ENCODE data around the gene BRICD5. TPM values are rescaled to one million over a fixed set of nuclear protein-coding genes. Genes with fewer than 3 reads are reported as not detected.

The BRICD5 gene
- total and polyA plus RNA-seq, 7 donors, result 1.8 to 21.3 (median 4.8) TPM; not detected in 2

DNA sequence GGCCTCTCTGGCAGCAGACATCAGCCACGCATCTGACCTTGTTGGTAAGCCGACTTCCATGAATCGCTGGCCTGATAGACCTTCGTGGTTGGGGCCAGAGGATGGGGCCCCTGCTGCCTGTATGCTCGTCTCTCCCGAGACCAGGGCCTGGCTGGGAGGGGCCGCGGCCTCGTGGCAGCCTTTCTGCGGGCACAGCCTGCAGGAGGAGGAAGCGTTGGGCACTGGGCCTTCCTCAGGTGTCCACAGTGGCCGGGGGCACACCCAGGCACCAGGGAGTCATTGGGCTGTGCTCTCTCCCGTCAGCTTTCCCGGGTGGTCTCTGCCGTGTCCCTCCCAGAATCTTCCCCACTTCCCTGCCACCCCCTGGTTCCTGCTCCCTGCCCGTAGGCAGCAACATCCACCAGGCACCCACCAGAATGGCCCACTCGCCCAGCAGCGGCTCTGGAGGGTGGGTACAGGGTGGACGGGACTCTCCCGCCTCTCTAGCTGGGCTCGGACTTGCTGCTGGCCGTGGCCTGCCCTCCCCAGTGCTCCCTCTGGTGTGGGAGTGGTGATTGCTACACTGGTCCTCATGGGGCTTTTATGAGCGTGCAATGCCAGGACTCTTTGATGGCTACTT lies 19.1 kb upstream of the BRICD5 start:
- intact Hi-C loops (cut with DNase I), result no loop called here
- Histone ChIP-seq H3K36me3 (peaks cover 55 to 78% (median 64%) of the 10 kb centered on the region in 4 donors), H3K9me3 (no peaks in the 10 kb centered on the region), H3K27ac (no peak overlapping the region), H3K4me3 (no peak overlapping the region), H3K27me3 (peaks cover 0 to 18% (median 0%) of the 10 kb centered on the region in 3 donors), H3K4me1 (peaks cover 0 to 20% (median 17%) of the 10 kb centered on the region in 4 donors)
- DNase-seq, result no peak
- WGBS, 2 donors, result 94 to 95% methylated on average over 23 of the region's 23 CpGs
- TF ChIP-seq, protein P1, sequence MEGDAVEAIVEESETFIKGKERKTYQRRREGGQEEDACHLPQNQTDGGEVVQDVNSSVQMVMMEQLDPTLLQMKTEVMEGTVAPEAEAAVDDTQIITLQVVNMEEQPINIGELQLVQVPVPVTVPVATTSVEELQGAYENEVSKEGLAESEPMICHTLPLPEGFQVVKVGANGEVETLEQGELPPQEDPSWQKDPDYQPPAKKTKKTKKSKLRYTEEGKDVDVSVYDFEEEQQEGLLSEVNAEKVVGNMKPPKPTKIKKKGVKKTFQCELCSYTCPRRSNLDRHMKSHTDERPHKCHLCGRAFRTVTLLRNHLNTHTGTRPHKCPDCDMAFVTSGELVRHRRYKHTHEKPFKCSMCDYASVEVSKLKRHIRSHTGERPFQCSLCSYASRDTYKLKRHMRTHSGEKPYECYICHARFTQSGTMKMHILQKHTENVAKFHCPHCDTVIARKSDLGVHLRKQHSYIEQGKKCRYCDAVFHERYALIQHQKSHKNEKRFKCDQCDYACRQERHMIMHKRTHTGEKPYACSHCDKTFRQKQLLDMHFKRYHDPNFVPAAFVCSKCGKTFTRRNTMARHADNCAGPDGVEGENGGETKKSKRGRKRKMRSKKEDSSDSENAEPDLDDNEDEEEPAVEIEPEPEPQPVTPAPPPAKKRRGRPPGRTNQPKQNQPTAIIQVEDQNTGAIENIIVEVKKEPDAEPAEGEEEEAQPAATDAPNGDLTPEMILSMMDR (IDR thresholded peaks at IDR 0.05), result no peak
- TF ChIP-seq POLR2A (IDR thresholded peaks at IDR 0.05), result no peak
- TF ChIP-seq EP300 (IDR thresholded peaks at IDR 0.05), result no peak
- no peak for TF ChIP-seq POLR2AphosphoS5 (IDR thresholded peaks at IDR 0.05)

DNA sequence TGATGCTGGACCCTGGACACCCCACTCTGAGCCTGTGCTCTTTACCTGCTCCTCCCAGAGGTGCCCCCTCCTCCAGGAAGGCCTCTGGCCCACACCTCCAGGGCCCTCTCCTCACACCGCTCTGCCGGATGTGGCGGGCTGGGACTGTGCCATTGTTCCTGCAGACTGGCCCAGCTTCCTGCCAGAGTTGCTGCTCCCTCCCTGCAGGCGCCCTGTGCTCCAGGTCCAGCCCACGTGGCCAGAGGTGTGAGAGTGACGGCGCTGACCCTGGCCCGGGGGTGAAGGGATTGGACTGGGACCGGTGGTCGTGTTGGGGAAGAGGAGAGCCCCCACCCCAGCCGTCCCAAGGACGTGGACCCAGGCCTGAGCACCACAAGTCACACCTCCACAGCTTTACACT lies 18.4 kb upstream of the BRICD5 start:
- WGBS, 2 donors, result 90 to 93% methylated on average over 12 of the region's 12 CpGs
- no peak for DNase-seq
- no peak for TF ChIP-seq POLR2A (IDR thresholded peaks at IDR 0.05)
- no peak for TF ChIP-seq EP300 (IDR thresholded peaks at IDR 0.05)
- peaks cover 0 to 11% (median 0%) of the 10 kb centered on the region in 3 donors for H3K27me3 ChIP-seq
- intact Hi-C loops (cut with DNase I), result no loop called here
- no peak overlapping the region for H3K27ac ChIP-seq
- peaks cover 49 to 71% (median 57%) of the 10 kb centered on the region in 4 donors for H3K36me3 ChIP-seq
- peaks cover 0 to 26% (median 24%) of the 10 kb centered on the region in 4 donors for H3K4me1 ChIP-seq
- H3K4me3 ChIP-seq, result no peak overlapping the region
- no peaks in the 10 kb centered on the region for H3K9me3 ChIP-seq

DNA sequence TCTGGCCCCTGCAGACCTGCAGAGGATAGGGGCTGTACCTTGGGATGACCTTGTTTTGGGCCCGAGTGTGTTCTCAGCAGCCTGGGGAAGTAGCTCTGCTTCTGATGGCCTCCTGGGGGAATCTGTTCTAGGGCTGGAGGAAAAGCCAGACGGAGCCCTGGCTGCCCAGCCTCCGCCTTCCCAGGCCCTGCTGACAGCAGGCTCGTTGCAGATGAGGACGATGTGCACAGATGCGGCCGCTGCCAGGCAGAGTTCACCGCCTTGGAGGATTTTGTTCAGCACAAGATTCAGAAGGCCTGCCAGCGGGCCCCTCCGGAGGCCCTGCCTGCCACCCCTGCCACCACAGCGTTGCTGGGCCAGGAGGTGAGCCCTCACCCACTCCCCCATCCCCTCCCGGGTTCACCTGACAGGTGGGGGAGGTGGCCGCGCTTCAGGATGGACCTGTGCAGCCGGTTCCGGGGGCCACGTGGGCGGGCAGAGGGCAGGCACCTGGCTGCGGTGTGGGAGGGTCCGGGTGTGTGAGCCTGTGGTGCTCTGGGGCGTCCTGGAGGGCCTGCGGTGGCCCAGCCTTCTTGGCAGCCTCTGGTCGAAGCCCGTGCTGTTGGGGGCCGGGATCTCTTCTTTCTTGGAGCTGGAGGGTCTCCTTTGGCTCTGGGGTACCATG lies 17.6 kb upstream of the BRICD5 start:
- H3K9me3 ChIP-seq, result no peaks in the 10 kb centered on the region
- TF ChIP-seq POLR2A (IDR thresholded peaks at IDR 0.05) (no peak), EP300 (IDR thresholded peaks at IDR 0.05) (no peak)
- intact Hi-C loops (cut with DNase I), result no loop called here
- H3K27ac ChIP-seq, result no peak overlapping the region
- 91 to 93% methylated on average over 25 of the region's 25 CpGs for WGBS, 2 donors
- peaks cover 41 to 63% (median 49%) of the 10 kb centered on the region in 4 donors for H3K36me3 ChIP-seq
- peaks cover 0 to 28% (median 25%) of the 10 kb centered on the region in 4 donors for H3K4me1 ChIP-seq
- no peak overlapping the region for H3K4me3 ChIP-seq
- H3K27me3 ChIP-seq, result peaks cover 0 to 5% (median 0%) of the 10 kb centered on the region in 3 donors
- no peak for DNase-seq

DNA sequence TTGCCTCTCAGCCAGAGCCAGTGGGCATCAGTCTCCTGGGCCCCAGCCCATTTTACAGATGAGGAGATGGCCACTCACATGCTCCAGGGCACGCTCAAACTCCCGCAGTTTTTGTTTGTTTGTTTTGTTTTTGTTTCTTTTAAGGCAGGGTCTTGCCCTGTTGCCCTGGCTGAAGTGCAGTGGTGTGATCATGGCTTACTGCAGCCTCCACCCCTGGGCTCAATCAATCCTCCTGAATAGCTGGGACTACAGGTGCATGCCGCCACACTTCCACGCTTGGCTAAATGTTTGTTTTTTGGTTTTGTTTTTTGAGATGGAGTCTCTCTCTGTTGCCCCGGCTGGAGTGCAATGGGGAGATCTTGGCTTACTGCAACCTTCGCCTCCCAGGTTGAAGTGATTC lies 16.3 kb upstream of the BRICD5 start:
- H3K4me3 ChIP-seq, result no peak overlapping the region
- H3K36me3 ChIP-seq, result peaks cover 27 to 49% (median 35%) of the 10 kb centered on the region in 4 donors
- no peak for DNase-seq
- no peak overlapping the region for H3K27ac ChIP-seq
- intact Hi-C loops (cut with DNase I), result no loop called here
- H3K27me3 ChIP-seq, result no peaks in the 10 kb centered on the region
- TF ChIP-seq, protein P1 (IDR thresholded peaks at IDR 0.05), result no peak
- TF ChIP-seq EP300 (IDR thresholded peaks at IDR 0.05), result no peak
- H3K9me3 ChIP-seq, result no peaks in the 10 kb centered on the region
- 87 to 95% methylated on average over 6 of the region's 6 CpGs for WGBS, 2 donors
- H3K4me1 ChIP-seq, result peaks cover 0 to 33% (median 26%) of the 10 kb centered on the region in 4 donors

DNA sequence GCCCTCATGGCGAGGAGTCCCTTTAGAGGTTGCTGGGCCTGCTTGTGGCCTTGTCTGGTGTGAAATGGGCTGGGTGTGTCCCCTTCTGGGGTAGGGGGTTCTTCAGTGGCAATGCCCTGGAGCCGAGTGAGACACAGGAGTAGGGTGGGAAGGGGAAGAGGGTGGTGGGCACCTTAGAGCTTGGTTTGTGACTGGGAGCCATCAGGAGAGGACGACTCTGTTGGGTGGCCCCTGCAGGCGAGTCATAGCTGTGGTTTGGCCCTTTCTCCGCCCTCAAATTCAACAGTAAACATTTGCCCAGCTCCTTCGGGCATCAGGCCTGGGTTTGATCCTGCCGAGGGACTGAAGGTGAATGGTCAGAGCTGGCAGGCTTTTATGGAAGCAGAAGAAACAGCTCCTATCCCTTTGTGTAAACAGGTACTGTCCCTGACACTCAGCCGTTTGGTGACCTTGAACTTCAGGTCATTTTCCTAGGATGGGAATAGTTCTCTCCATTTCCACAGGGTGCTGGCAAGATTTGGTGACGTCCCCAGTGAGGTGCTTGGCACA lies 15.7 kb upstream of the BRICD5 start:
- Histone ChIP-seq H3K9me3 (no peaks in the 10 kb centered on the region), H3K4me3 (no peak overlapping the region), H3K27me3 (no peaks in the 10 kb centered on the region), H3K36me3 (peaks cover 22 to 43% (median 30%) of the 10 kb centered on the region in 4 donors), H3K27ac (no peak overlapping the region), H3K4me1 (peaks cover 0 to 33% (median 26%) of the 10 kb centered on the region in 4 donors)
- intact Hi-C loops (cut with DNase I), result no loop called here
- TF ChIP-seq POLR2A (IDR thresholded peaks at IDR 0.05) (no peak), EP300 (IDR thresholded peaks at IDR 0.05) (no peak), POLR2AphosphoS5 (IDR thresholded peaks at IDR 0.05) (no peak)
- TF ChIP-seq, protein P1 (IDR thresholded peaks at IDR 0.05), result no peak
- 34 to 69% methylated on average over 9 of the region's 9 CpGs for WGBS, 2 donors
- no peak for DNase-seq

Data from sigmoid colon (tissue), 7 donors.